NOMO-1 treated with DMSO at 0.1 percent for 48 hours (cell line): ENCODE data around the gene CCDC38.
A peak's percentile ranks its signal among the peaks of the same experiment; 100 is the strongest.
"Not testable (repeated sequence)": the region's sequence is repeated elsewhere in the genome, so short reads cannot be mapped to it uniquely, and the experiment has no call there.

ENCODE experiments used
- DNase-seq: peaks from one replicate; lab custom pipeline; 2025; ENCODE audit not compliant: unreplicated experiment; lab: John Stamatoyannopoulos, UW

The CCDC38 gene

DNA sequence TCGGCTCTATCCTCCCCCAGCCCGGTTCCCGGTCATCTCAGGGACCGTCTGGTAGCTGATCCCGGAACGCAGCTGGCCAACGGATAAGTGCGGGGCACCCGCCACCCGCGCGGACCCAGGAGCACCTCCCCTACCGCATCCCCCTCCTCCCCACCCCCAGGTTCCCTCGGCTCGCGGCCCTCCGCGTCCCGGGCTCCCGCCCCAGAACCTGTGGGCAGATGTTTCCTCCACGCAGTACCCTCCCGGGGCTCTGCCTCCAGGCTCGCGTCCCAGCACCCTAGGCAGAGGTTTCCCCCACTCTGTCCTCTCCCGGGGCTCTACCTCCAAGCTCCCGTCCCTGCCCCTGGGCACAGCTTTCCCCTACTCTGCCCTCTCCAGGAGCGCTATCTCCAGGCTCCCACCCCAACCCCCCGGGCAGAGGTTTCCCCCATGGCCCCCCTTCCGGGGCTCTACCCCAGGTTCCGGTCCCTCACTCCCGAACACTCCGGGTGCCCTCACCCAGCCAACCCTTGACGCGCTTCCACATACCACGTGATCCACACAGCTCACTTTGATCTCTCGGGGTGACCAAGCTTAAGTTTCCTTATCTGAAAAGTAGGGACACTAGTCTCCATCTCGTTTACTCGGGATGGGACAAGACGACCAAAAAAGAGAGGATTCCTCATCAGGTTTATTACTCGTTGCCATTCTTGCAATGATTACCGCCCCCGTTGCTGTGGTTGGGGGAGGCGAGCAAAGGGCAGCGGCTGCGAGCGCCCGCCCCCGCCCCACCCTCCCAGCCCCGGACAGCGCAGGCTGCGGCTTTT is at the start of gene CCDC38:
Gene CCDC38 (minus strand): TSS at position 91 of the 806 bp plus-strand sequence. CDS start 6,105 bp downstream, outside the sequence.
- peak; percentile 67 for DNase-seq

DNA sequence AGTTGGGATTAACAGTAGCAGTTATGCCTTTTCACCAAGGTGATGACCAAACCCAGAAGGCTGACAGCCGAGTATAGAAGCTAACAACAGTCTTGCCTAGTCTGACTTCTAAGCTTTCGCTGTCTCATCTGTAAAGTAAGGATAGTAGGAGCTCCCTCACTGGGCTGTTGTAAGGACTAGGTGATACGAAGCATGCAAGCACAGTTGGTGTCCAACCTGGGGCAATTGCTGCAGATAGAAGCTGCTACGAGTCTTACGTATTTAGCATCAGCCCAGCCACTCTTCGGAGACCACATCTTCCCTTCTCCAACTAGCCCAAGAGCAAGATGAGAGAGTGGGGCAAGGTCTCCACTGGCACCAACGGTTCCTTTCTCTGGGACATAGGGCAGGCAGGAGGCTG is 47.7 kb upstream of the CCDC38 start:
- no peak for DNase-seq

DNA sequence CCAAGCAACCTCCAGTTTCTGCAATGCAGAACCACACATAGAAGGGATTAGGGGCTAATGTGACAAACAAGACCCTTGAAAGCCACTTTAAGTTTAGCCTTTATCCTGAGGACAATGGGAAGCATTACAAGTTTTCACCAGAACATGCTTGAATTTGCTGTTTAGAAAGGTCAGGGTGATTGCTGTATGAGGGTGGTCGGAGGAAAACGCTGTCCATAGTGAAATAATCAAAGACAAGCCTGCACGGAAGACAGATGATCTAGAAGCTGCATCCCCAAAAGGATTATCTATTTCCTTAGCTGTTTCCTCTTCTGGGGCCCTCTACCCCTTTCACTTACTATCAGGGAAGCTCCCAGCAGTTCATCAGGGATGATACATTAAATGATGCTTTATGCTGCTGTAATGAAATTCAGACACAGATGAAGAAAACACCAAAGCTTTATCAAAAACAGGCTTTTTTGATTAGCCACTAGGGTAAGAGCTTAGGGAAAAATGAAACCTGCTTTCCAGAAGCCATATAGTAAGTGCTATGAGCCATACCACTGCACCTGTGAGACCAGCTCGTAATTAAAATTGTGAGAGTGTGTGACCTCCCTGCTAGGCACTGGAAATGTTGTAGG is 47.2 kb upstream of the CCDC38 start:
- DNase-seq: no peak

DNA sequence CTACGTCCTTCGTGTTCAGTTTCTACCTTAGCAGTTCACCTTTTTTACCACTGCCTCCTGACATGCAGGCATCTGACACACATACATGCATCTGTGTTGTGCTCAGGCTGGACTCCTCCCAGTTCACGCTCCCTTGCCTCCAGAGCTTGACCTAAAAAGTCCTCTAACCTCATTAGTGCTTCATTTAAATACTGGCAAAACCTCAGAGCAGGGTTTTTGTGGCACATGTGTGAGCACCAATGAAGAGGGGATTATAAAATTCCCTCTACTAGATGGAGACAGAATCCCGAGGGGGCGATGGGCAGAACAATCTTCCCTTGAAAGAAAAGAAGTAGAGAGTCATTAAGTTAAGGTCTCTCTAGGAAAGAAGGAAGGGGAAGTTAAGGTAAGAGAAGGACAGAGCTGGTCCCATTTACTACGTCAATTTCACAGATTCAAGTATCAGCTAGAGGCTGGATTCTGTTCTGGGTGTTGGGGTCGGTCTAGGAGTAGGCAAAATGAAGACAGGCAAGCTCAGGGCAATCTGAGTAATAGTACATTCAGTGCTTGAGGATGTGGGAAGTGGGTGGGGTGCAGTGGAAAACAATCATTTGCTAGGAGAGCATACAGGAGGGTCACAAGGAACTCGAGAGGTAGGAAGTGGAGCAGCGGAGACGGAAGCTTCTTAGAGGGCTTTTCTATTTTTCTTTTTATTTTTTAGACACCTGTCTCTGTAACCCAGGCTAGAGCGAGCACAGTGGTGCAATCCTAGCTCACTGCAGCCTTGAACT is 46.3 kb upstream of the CCDC38 start:
- no peak for DNase-seq

DNA sequence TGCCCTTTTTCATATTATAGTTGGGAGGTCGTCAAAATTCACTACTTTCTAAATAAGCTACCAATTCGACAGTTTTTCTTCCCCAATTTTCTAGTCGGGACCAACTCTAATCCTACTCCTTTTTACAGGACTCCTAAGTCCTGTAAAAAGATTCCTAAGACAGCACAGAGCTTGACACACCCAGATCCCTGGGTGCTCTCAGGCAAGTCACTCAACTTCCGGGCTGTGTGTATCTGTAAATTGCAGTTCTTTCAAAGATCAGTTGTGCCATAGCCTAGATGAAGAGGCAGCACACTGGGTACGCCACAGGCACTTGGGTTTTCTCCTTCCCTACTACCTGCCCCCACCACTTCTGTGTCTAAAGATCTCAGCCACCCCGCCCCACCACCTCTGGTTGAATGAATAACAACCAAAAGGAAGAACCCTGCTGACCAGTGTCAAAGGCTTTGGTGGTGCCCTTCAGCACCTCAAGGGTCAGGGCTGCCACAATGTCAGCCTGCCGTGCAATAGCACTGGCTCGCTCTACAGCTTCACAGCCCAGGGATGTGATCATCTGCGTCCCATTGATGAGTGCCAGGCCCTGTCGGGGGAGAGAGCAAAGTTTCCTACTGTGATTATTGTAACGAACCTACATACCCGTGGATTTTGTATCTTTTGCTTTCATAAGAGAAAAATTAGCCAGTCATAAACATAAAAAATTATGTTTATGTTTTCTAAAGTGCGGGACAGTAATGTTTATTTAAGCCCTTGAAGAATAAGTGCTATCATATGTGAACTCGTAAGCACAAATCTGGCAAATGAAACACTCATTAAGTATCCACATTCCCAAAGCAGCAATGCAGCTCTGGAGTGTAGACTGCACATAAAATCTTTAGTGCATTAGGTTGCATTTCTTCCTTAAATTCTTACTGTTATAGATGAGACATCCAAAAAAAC is 44.5 kb upstream of the CCDC38 start:
- DNase-seq: no peak

- DNase-seq: no peak
Measured at GRCh38 chr12:95984682-95985081, 42.3 kb upstream of the CCDC38 start.

DNA sequence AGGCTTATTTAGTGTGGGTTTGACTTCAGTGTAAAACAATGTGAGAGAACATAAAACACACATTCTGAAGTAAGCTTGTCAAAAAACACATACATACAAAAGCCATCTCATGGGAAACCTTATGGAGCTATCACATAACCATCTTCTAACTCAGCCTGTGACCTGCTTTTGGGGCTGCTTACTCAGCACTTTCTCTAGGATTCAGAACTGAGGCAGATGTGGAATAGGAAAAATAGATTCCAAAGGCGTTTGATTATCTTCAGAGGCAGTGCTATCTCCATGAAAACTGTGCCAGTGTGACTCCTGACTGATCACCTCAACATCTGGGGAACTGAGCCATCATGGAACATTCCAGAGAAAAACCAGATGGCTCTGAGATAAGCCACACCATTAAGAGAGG is 40.2 kb upstream of the CCDC38 start:
- DNase-seq: no peak

GRCh38 chr12:95980437-95980836 is 38.0 kb upstream of the CCDC38 start:
- no peak for DNase-seq

- DNase-seq: no peak
Measured at GRCh38 chr12:95978774-95979173, 36.4 kb upstream of the CCDC38 start.

- no peak for DNase-seq
Measured at GRCh38 chr12:95978351-95978750, 35.9 kb upstream of the CCDC38 start.

DNA sequence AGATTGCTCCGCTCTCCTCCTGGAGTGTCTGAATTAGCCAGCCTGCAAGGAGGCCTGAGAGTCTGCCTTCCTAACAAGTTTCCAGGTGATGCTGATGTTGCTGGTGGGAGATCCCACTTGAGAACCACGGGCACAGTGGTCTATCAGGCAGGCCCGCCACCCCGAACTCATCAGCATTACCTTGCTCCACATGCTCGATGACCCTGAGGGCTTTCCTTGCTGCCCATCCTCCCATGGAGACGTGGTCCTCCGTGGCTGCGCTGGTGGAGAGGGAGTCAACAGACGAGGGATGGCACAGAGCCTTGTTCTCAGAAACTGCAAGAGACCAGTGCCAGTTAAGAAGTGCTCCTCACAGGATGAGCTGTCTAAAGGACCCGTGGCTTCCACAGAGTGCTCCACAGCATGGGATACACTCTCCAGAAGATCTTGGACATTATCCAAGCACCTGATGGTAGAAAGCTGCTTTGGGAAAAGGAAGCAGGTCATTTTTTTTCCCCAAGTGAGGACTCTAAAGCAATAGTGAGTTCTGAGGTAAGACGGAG is 35.4 kb upstream of the CCDC38 start:
- DNase-seq: no peak

DNA sequence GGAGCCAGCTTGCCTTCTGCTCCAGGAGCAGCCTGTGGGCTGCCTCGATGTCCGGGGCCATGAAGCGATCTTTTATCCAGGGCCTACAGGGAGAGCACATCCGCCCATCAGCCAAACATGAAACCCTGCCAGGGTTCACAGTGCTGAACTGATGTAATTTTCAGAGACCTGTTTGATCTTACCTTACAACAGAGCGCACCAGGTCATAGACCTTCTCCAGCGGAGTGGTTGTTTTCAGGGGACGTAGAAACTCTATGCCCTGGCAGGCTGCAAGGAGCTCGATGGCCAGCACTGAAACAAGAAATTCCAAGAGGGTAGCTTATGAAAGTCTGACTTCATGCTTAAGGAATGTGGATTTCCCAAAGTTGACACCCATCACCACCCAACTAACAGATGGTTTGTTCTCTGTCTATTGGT is 34.0 kb upstream of the CCDC38 start:
- DNase-seq: no peak

DNA sequence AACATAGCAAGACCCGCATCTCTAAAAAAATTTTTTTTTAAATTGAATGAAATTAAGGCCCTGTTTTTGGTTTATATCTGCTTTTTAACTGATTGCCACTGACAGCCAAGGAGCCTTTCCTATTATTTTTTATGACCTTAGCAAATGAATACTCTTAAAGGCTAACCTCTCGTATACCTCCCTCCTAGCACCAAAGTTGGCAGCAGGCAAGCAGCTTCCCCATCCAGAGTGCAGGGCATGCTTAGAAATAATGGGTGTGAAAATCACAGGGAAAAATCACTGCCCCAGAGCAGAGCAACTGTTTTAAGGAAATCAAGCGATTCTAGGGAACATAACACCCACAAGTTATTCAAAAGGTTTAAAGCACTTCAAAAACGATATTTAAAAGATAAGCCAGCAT is 33.1 kb upstream of the CCDC38 start:
- no peak for DNase-seq

DNA sequence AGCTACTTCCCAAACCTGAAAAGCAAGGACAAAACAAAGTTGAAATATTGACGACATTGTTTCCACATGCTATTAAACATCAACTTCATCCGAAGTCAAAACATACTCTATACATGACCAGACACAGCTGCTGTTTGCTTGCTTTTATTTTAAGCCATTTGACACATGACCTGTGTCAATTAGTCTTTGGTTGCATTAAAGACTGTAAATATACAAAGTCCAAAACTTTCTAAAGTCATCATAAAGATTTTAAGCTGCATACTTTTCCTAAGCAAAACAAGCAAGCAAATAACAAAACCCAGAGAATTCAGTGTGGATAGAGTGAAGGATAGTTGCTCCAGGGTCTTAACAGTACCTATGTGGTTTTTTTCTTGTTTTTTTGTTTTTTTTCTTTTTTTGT is 31.9 kb upstream of the CCDC38 start:
- DNase-seq: no peak

- peak; percentile 65 for DNase-seq
Measured at GRCh38 chr12:95972832-95973456, 30.5 kb upstream of the CCDC38 start.

GRCh38 chr12:95970905-95971304 is 28.5 kb upstream of the CCDC38 start:
- no peak for DNase-seq

DNA sequence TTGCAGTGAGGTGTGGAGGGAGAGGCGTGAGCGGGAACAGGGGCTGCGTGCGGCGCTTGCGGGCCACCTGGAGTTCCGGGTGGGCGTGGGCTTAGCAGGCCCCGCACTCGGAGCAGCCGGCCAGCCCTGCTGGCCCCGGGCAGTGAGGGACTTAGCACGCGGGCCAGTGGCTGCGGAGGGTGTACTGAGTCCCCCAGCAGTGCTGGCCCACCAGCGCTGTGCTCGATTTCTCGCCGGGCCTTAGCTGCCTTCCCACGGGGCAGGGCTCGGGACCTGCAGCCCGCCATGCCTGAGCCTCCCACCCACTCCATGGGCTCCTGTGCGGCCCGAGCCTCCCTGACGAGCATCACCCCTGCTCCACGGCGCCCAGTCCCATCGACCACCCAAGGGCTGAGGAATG is 26.7 kb upstream of the CCDC38 start:
- DNase-seq: not testable (repeated sequence)

GRCh38 chr12:95967301-95967700 is 24.9 kb upstream of the CCDC38 start:
- DNase-seq: no peak

- no peak for DNase-seq
Measured at GRCh38 chr12:95966287-95966870, 24.0 kb upstream of the CCDC38 start.

- DNase-seq: peak; percentile 63
Measured at GRCh38 chr12:95963096-95963495, 20.7 kb upstream of the CCDC38 start.
